ENCODE measurements around the gene HESX1.
A peak's percentile ranks its signal among the peaks of the same experiment; 100 is the strongest.

The HESX1 gene

DNA sequence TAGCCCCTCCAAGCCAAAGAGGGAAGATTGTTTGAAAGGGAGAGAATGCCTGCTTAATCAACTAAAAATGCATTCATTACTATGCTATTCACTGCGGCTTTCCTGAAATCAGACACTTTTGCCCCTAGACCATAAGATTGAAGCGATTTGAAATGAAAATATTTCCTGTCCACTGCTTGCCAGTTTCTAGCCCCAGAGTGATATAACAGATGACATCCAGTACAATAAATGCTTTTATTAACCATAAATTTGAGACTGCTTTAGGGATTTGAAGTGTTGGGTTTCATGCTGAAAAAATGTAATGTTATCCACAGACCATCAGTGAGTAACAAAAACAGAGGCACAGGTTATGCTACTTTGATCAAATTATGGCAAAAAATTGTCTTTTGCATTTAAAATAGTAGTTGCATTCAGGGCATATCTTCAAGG lies 48.7 kb downstream of the HESX1 start:
- peak; percentile 73 for DNase-seq (ENCODE audit: low read depth, low spot score)
- no peak overlapping the region for H3K4me3 ChIP-seq (ENCODE audit: low read depth, low read length)
- TF ChIP-seq, protein P1, sequence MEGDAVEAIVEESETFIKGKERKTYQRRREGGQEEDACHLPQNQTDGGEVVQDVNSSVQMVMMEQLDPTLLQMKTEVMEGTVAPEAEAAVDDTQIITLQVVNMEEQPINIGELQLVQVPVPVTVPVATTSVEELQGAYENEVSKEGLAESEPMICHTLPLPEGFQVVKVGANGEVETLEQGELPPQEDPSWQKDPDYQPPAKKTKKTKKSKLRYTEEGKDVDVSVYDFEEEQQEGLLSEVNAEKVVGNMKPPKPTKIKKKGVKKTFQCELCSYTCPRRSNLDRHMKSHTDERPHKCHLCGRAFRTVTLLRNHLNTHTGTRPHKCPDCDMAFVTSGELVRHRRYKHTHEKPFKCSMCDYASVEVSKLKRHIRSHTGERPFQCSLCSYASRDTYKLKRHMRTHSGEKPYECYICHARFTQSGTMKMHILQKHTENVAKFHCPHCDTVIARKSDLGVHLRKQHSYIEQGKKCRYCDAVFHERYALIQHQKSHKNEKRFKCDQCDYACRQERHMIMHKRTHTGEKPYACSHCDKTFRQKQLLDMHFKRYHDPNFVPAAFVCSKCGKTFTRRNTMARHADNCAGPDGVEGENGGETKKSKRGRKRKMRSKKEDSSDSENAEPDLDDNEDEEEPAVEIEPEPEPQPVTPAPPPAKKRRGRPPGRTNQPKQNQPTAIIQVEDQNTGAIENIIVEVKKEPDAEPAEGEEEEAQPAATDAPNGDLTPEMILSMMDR (IDR thresholded peaks at IDR 0.05; ENCODE audit: low read depth, low read length), result no peak
- in situ Hi-C loops (cut with HindIII; ENCODE audit: low sequenced_read_pairs), result no loop called here

GRCh38 chr3:57150113-57150581 lies 49.6 kb downstream of the HESX1 start:
- H3K4me3 ChIP-seq (ENCODE audit: low read depth, low read length), result no peak overlapping the region
- TF ChIP-seq, protein P1 (IDR thresholded peaks at IDR 0.05; ENCODE audit: low read depth, low read length), result no peak
- no peak for DNase-seq (ENCODE audit: low read depth, low spot score)
- in situ Hi-C loops (cut with HindIII; ENCODE audit: low sequenced_read_pairs), result no loop called here

All from astrocyte of the spinal cord (primary cell).